Measurements from ENCODE around the gene NBDY.

Gene NBDY

GRCh38 chrX:56763556-56764152 is 34.6 kb downstream of the NBDY start:
- TF ChIP-seq FOXP2 (optimal IDR thresholded peaks at IDR 0.05; ENCODE audit: borderline replicate concordance, extremely low read depth, extremely low read length, insufficient read depth): no peak
- TF ChIP-seq, protein P1, sequence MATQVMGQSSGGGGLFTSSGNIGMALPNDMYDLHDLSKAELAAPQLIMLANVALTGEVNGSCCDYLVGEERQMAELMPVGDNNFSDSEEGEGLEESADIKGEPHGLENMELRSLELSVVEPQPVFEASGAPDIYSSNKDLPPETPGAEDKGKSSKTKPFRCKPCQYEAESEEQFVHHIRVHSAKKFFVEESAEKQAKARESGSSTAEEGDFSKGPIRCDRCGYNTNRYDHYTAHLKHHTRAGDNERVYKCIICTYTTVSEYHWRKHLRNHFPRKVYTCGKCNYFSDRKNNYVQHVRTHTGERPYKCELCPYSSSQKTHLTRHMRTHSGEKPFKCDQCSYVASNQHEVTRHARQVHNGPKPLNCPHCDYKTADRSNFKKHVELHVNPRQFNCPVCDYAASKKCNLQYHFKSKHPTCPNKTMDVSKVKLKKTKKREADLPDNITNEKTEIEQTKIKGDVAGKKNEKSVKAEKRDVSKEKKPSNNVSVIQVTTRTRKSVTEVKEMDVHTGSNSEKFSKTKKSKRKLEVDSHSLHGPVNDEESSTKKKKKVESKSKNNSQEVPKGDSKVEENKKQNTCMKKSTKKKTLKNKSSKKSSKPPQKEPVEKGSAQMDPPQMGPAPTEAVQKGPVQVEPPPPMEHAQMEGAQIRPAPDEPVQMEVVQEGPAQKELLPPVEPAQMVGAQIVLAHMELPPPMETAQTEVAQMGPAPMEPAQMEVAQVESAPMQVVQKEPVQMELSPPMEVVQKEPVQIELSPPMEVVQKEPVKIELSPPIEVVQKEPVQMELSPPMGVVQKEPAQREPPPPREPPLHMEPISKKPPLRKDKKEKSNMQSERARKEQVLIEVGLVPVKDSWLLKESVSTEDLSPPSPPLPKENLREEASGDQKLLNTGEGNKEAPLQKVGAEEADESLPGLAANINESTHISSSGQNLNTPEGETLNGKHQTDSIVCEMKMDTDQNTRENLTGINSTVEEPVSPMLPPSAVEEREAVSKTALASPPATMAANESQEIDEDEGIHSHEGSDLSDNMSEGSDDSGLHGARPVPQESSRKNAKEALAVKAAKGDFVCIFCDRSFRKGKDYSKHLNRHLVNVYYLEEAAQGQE (IDR thresholded peaks at IDR 0.05; ENCODE audit: insufficient read depth in 1 of 2, low read depth in 2 of 2, low read length in 2 of 2): no peak
- TF ChIP-seq POLR2AphosphoS5 (IDR thresholded peaks at IDR 0.05; ENCODE audit: low read depth, low read length): no peak
- no peak for TF ChIP-seq TAF1 (IDR thresholded peaks at IDR 0.05; ENCODE audit: borderline replicate concordance, insufficient read depth, low read length)
- no peak for TF ChIP-seq SIN3A (IDR thresholded peaks at IDR 0.05; ENCODE audit: borderline replicate concordance, insufficient read depth, low read length)

DNA sequence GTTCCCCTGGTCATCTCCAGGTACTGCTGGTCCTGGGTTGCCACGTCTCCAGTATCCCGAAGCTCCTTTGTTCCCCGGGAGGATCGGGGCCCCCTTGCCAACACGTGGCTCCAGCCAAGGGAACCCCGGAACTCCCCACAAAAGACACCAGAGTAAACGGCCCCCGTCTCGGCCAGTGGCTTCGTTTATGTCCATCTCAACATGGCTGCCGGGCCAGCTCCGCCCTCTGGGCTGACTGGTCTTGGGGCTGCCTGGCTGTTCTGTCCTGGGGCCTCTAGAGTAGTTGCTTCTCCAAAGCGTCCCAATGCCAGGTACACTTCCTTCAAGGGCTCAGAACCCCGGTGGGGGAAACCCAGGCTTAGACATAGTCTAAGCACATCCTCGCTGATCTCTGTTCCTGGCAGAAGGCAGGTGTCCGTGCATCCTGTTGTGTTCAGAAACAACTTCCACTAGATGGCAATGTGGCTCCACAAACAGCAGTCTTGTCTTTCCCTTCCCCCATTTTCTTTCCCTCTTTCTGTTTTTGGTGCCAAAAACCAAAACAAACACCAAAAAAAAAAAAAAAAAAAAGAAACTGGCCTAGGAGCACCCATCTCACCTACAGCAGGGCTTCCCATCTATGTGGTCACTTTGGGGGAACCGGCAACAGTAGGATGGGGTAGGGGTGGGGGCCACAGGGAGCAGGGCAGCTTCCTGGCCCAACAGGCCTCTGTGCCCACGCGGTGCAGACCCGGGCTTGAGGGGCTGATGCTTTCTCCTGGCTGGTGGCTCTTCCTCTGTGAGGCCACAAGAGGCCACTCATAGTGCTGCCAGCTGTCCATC is 35.3 kb downstream of the NBDY start:
- no peak for TF ChIP-seq POLR2AphosphoS5 (IDR thresholded peaks at IDR 0.05; ENCODE audit: low read depth, low read length)
- TF ChIP-seq TAF1 (IDR thresholded peaks at IDR 0.05; ENCODE audit: borderline replicate concordance, insufficient read depth, low read length): no peak
- no peak for TF ChIP-seq SIN3A (IDR thresholded peaks at IDR 0.05; ENCODE audit: borderline replicate concordance, insufficient read depth, low read length)
- TF ChIP-seq, protein P1 (IDR thresholded peaks at IDR 0.05; ENCODE audit: insufficient read depth in 1 of 2, low read depth in 2 of 2, low read length in 2 of 2): no peak
- TF ChIP-seq FOXP2 (optimal IDR thresholded peaks at IDR 0.05; ENCODE audit: borderline replicate concordance, extremely low read depth, extremely low read length, insufficient read depth): no peak

DNA sequence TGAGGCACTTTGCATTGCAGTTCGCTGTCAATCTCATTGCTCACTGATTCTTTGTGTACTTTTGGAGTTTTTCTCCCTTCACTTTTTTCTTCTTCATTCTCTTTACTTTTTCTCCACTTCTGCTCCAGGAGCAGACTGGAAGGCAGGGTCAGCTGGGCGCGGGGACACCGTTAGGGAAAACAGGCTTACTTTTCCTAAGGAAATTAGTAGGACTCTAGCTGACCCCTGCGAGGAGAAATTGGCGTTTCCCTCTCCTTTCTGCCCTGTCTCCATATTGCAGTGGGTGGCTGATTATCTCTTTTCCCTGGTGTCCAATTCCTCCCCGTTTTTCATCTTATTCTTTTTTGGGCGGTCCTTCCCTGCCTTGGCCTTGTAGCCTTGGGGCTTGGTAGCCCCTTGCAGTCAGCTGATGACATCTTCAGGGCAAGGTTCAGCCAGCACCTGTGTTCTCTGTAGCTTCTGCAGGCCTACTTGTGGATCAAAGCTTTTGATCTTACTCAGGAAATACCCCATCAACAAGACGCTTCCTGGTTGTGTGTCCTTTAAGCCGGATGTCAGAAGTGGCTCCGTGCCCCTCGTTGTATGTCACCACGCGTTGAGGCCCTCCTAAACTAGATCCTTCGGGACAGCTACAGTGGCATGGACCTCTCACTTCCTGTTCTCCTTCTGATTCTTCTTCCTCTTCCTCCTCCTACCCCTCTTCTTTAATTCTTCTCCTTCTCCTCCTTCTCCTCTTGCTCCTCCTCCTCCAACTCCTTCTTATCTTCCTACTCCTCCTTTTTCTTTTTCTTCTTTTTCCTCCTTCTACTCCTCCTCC is 36.1 kb downstream of the NBDY start:
- TF ChIP-seq, protein P1 (IDR thresholded peaks at IDR 0.05; ENCODE audit: insufficient read depth in 1 of 2, low read depth in 2 of 2, low read length in 2 of 2): no peak
- TF ChIP-seq FOXP2 (optimal IDR thresholded peaks at IDR 0.05; ENCODE audit: borderline replicate concordance, extremely low read depth, extremely low read length, insufficient read depth) (no peak), SIN3A (IDR thresholded peaks at IDR 0.05; ENCODE audit: borderline replicate concordance, insufficient read depth, low read length) (no peak), POLR2AphosphoS5 (IDR thresholded peaks at IDR 0.05; ENCODE audit: low read depth, low read length) (no peak), TAF1 (IDR thresholded peaks at IDR 0.05; ENCODE audit: borderline replicate concordance, insufficient read depth, low read length) (no peak)

GRCh38 chrX:56765811-56766553 is 36.9 kb downstream of the NBDY start:
- TF ChIP-seq POLR2AphosphoS5 (IDR thresholded peaks at IDR 0.05; ENCODE audit: low read depth, low read length) (no peak), SIN3A (IDR thresholded peaks at IDR 0.05; ENCODE audit: borderline replicate concordance, insufficient read depth, low read length) (no peak), TAF1 (IDR thresholded peaks at IDR 0.05; ENCODE audit: borderline replicate concordance, insufficient read depth, low read length) (no peak), FOXP2 (optimal IDR thresholded peaks at IDR 0.05; ENCODE audit: borderline replicate concordance, extremely low read depth, extremely low read length, insufficient read depth) (no peak)
- TF ChIP-seq, protein P1 (IDR thresholded peaks at IDR 0.05; ENCODE audit: insufficient read depth in 1 of 2, low read depth in 2 of 2, low read length in 2 of 2): no peak
